ENCODE data around the gene SNRPD3. TPM values are rescaled to one million over a fixed set of nuclear protein-coding genes. Genes with fewer than 3 reads are reported as not detected.

Gene SNRPD3
- total RNA-seq, 2 donors from 2014 or later = 152 to 169 TPM

GRCh38 chr22:24554313-24555164, 1.3 kb upstream of the SNRPD3 start, which contains the start of gene GUCD1:
Gene GUCD1, minus strand, starts transcription at chr22:24555138. Its CDS starts 147 bp downstream, at chr22:24554991.
- Histone ChIP-seq H3K27ac (peak within 1 kb of the TSS; percentile 97 to 98), H3K27me3 (replicated peaks; ENCODE audit: insufficient read depth) (no peaks in the 10 kb centered on the region), H3K36me3 (no peaks in the 10 kb centered on the region), H3K9me3 (no peaks in the 10 kb centered on the region), H3K4me3 (peak within 1 kb of the TSS; percentile 65 to 93), H3K4me1 (replicated peaks) (peaks cover 6% of the 10 kb centered on the region)
- peak; percentile 24 for DNase-seq (ENCODE audit: low spot score)
- TF ChIP-seq POLR2A (IDR thresholded peaks at IDR 0.05) (peak; percentile 82), POLR2AphosphoS5 (IDR thresholded peaks at IDR 0.05) (no peak)
- intact Hi-C loops (cut with DNase I) = no loop called here
- under 1% methylated on average over 43 of the region's 64 CpGs for WGBS

DNA sequence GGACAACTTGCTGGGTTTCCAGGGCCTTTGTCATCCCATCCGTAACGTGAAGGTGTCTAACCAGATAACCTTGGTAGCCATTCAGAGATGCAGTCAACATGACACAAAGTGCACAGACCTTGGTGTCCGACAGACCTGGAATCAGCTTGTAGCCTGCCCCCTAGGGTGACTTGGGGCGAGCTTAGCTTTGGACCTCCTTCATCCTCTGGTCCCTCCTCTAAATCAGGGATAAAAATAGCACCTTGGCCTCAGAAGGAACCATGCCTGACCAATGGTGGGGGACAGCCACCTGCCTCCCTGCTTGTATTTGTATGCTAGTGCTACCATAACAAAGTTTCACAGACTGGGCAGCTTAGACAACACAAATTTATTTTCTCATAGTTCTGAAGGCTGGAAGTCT, 3.7 kb downstream of the SNRPD3 start:
- intact Hi-C loops (cut with DNase I) = no loop called here
- Histone ChIP-seq H3K9me3 (no peaks in the 10 kb centered on the region), H3K27me3 (replicated peaks; ENCODE audit: insufficient read depth) (no peaks in the 10 kb centered on the region), H3K36me3 (peaks cover 0 to 8% of the 10 kb centered on the region in 2 donors), H3K27ac (no peak overlapping the region), H3K4me3 (no peak overlapping the region), H3K4me1 (replicated peaks) (peaks cover 6% of the 10 kb centered on the region)
- TF ChIP-seq, protein P1, sequence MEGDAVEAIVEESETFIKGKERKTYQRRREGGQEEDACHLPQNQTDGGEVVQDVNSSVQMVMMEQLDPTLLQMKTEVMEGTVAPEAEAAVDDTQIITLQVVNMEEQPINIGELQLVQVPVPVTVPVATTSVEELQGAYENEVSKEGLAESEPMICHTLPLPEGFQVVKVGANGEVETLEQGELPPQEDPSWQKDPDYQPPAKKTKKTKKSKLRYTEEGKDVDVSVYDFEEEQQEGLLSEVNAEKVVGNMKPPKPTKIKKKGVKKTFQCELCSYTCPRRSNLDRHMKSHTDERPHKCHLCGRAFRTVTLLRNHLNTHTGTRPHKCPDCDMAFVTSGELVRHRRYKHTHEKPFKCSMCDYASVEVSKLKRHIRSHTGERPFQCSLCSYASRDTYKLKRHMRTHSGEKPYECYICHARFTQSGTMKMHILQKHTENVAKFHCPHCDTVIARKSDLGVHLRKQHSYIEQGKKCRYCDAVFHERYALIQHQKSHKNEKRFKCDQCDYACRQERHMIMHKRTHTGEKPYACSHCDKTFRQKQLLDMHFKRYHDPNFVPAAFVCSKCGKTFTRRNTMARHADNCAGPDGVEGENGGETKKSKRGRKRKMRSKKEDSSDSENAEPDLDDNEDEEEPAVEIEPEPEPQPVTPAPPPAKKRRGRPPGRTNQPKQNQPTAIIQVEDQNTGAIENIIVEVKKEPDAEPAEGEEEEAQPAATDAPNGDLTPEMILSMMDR (IDR thresholded peaks at IDR 0.05) = no peak
- TF ChIP-seq POLR2AphosphoS5 (IDR thresholded peaks at IDR 0.05) = no peak
- 59% methylated on average over 4 of the region's 4 CpGs for WGBS
- no peak for DNase-seq (ENCODE audit: low spot score)

GRCh38 chr22:24563246-24563645, 7.4 kb downstream of the SNRPD3 start:
- TF ChIP-seq POLR2A (IDR thresholded peaks at IDR 0.05) = no peak
- TF ChIP-seq, protein P1 (IDR thresholded peaks at IDR 0.05) = no peak
- Histone ChIP-seq H3K27me3 (replicated peaks; ENCODE audit: insufficient read depth) (no peaks in the 10 kb centered on the region), H3K9me3 (no peaks in the 10 kb centered on the region), H3K27ac (no peak overlapping the region), H3K4me1 (replicated peaks) (no peaks in the 10 kb centered on the region), H3K4me3 (no peak overlapping the region), H3K36me3 (peaks cover 0 to 8% of the 10 kb centered on the region in 2 donors)
- intact Hi-C loops (cut with DNase I) = no loop called here
- WGBS = 92% methylated on average over 2 of the region's 2 CpGs
- no peak for DNase-seq (ENCODE audit: low spot score)

GRCh38 chr22:24564376-24565058, 8.7 kb downstream of the SNRPD3 start:
- no peak overlapping the region for H3K27ac ChIP-seq
- intact Hi-C loops (cut with DNase I) = no loop called here
- no peak overlapping the region for H3K4me3 ChIP-seq
- 59% methylated on average over 2 of the region's 2 CpGs for WGBS
- H3K4me1 ChIP-seq (replicated peaks) = no peaks in the 10 kb centered on the region
- H3K9me3 ChIP-seq = no peaks in the 10 kb centered on the region
- DNase-seq (ENCODE audit: low spot score) = no peak
- H3K27me3 ChIP-seq (replicated peaks; ENCODE audit: insufficient read depth) = no peaks in the 10 kb centered on the region
- no peak for TF ChIP-seq POLR2A (IDR thresholded peaks at IDR 0.05)
- TF ChIP-seq POLR2AphosphoS5 (IDR thresholded peaks at IDR 0.05) = no peak
- TF ChIP-seq, protein P1 (IDR thresholded peaks at IDR 0.05) = no peak
- H3K36me3 ChIP-seq = peaks cover 0 to 9% of the 10 kb centered on the region in 2 donors

DNA sequence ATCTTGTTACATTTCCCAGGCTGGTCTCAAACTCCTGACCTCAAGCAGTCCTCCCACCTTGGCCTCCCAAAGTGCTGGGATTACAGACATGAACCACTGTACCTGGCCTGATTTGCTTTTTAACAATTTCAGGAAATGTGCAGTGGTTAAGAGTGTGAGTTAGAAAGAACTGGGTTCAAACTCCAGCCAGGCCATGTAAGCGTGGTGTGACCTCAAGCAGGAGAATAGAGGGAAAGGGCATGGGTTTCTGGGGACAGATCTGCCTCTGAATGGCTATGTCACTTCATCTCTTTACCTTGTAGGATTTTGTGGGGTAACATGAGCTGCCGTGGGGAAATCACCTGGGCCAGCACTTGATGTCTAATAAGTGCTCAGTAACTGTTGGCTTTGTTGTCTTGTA, 9.3 kb downstream of the SNRPD3 start:
- TF ChIP-seq, protein P1 (IDR thresholded peaks at IDR 0.05) = no peak
- TF ChIP-seq POLR2A (IDR thresholded peaks at IDR 0.05) (no peak), POLR2AphosphoS5 (IDR thresholded peaks at IDR 0.05) (no peak)
- Histone ChIP-seq H3K36me3 (peaks cover 0 to 15% of the 10 kb centered on the region in 2 donors), H3K27ac (no peak overlapping the region), H3K4me1 (replicated peaks) (no peaks in the 10 kb centered on the region), H3K4me3 (no peak overlapping the region), H3K27me3 (replicated peaks; ENCODE audit: insufficient read depth) (no peaks in the 10 kb centered on the region), H3K9me3 (no peaks in the 10 kb centered on the region)
- intact Hi-C loops (cut with DNase I) = no loop called here
- 88% methylated on average over 2 of the region's 2 CpGs for WGBS
- DNase-seq (ENCODE audit: low spot score) = no peak

Measured in prostate gland (tissue), 2 donors.